ENCODE data around the gene IER2. TPM values are rescaled to one million over a fixed set of nuclear protein-coding genes. Genes with fewer than 3 reads are reported as not detected.
A peak's percentile ranks its signal among the peaks of the same experiment; 100 is the strongest.

Gene IER2
- total RNA-seq, 2 experiments from 2014 or later, result 64.3 to 79.5 TPM

DNA sequence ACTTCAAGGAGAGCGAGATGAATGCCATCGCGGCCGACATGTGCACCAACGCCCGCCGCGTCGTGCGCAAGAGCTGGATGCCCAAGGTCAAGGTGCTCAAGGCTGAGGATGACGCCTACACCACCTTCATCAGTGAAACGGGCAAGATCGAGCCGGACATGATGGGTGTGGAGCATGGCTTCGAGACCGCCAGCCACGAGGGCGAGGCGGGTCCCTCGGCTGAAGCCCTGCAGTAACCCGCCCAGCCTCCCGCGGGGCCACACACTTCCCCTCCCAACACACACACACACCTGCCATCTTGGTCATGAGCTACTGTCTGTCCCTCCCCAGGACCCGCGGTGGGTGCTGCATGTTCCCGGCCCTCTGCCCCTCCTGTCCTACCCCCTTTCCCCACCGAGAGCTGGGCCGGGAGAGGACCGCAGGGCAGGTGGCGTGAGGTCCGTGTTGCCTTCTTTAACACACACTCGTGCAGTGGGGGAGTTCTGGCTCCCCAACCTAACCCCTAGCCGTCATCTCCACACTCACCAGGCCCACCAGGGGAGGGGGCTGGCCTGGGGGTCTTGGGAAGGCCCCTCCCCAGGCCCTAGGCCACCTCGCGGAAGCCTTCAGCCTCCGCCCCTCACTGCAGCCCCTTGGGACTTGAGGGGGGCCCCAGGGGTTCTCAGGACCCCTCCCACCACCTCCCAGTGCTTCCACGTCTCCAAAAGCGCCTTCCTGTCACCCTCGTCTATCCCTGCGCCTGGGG, 11.9 kb upstream of the IER2 start:
- Histone ChIP-seq H2AFZ (ENCODE audit: low read length) (no peak overlapping the region), H3K4me1 (ENCODE audit: insufficient read depth, low read length, poor library complexity, severe bottlenecking) (no peaks in the 10 kb centered on the region), H3K36me3 (ENCODE audit: insufficient read depth, low read length) (peaks cover 55% of the 10 kb centered on the region), H3K4me2 (ENCODE audit: low read length) (no peak overlapping the region), H3K9me2 (ENCODE audit: insufficient read depth, low read length) (no peaks in the 10 kb centered on the region), H3K4me3 (ENCODE audit: low read depth, low read length, poor library complexity, severe bottlenecking) (no peak overlapping the region), H3K79me2 (ENCODE audit: insufficient read depth, low read depth, low read length) (peaks cover 6% of the 10 kb centered on the region; the same call in 1 of the 2 replicates), H3K27ac (ENCODE audit: low read depth, low read length, poor library complexity, severe bottlenecking) (no peak overlapping the region), H4K20me1 (ENCODE audit: insufficient read depth, low read length) (no peaks in the 10 kb centered on the region), H3K9me3 (ENCODE audit: low read length) (no peaks in the 10 kb centered on the region)
- POLR2A ChIA-PET, result no interaction called here
- CTCF ChIA-PET (ENCODE audit: unreplicated experiment), result no interaction called here
- intact Hi-C loops (cut with micrococcal nuclease; ENCODE audit: unreplicated experiment), result no loop called here
- no TSS peak for BruUV-seq (replicated peaks)
- DNase-seq (ENCODE audit: low spot score), result no peak
- TF ChIP-seq CTCF (conservative IDR thresholded peaks at IDR 0.05; ENCODE audit: low read length), result no peak
- no peak for TF ChIP-seq EZH2phosphoT487 (IDR thresholded peaks at IDR 0.05; ENCODE audit: borderline replicate concordance, low read depth, low read length)

- Histone ChIP-seq H3K4me2 (ENCODE audit: low read length) (no peak overlapping the region), H3K9me3 (ENCODE audit: low read length) (no peaks in the 10 kb centered on the region), H3K4me3 (ENCODE audit: low read depth, low read length, poor library complexity, severe bottlenecking) (no peak overlapping the region), H4K20me1 (ENCODE audit: insufficient read depth, low read length) (no peaks in the 10 kb centered on the region), H3K9me2 (ENCODE audit: insufficient read depth, low read length) (no peaks in the 10 kb centered on the region), H3K79me2 (ENCODE audit: insufficient read depth, low read depth, low read length) (peaks cover 2% of the 10 kb centered on the region; the same call in 1 of the 2 replicates), H3K36me3 (ENCODE audit: insufficient read depth, low read length) (peaks cover 50% of the 10 kb centered on the region), H2AFZ (ENCODE audit: low read length) (no peak overlapping the region), H3K4me1 (ENCODE audit: insufficient read depth, low read length, poor library complexity, severe bottlenecking) (no peaks in the 10 kb centered on the region), H3K27ac (ENCODE audit: low read depth, low read length, poor library complexity, severe bottlenecking) (no peak overlapping the region)
- BruUV-seq (replicated peaks), result no TSS peak
- no peak for TF ChIP-seq CTCF (conservative IDR thresholded peaks at IDR 0.05; ENCODE audit: low read length)
- intact Hi-C loops (cut with micrococcal nuclease; ENCODE audit: unreplicated experiment), result no loop called here
- CTCF ChIA-PET (ENCODE audit: unreplicated experiment), result no interaction called here
- no peak for DNase-seq (ENCODE audit: low spot score)
- POLR2A ChIA-PET, result no interaction called here
Measured at GRCh38 chr19:13138916-13139198, 11.4 kb upstream of the IER2 start.

DNA sequence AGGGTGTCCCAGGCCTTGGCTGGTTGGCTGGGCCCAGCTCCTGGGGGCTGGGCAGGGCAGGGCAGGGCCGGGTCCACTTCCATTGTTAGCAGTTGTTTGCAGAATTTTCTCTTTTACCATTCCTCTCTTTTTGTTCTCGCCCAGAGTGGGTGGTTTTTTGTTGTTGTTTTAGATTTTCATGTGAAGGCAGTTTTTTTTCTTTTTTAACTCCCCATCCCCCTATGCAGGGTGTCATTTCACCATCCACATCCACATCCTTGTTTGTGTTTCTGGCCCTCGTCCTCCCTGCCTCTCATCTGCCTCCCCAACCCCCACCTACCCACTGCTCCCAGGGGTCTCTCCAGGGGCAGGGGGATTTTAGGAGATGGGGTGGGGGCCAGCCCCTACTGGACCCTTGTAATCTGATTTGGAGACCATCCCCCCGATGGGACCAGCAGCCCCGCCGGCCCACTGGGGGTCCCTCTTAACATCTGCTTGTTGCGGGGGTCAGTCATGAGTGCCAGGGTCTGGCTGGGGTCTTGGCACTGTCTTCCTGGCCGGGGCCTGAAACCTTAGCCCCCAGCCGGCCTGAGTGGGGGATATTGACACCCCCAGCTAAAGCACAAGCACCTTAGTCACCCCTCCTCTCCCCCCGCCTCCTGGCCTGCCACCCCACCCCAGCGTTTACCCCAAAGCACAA, 10.4 kb upstream of the IER2 start:
- H3K4me3 ChIP-seq (ENCODE audit: low read depth, low read length, poor library complexity, severe bottlenecking), result no peak overlapping the region
- H3K4me1 ChIP-seq (ENCODE audit: insufficient read depth, low read length, poor library complexity, severe bottlenecking), result no peaks in the 10 kb centered on the region
- intact Hi-C loops (cut with micrococcal nuclease; ENCODE audit: unreplicated experiment), result no loop called here
- H4K20me1 ChIP-seq (ENCODE audit: insufficient read depth, low read length), result no peaks in the 10 kb centered on the region
- BruUV-seq (replicated peaks), result TSS peak; percentile 58
- H3K4me2 ChIP-seq (ENCODE audit: low read length), result no peak overlapping the region
- no peaks in the 10 kb centered on the region for H3K79me2 ChIP-seq (ENCODE audit: insufficient read depth, low read depth, low read length)
- CTCF ChIA-PET (ENCODE audit: unreplicated experiment), result no interaction called here
- no peak for DNase-seq (ENCODE audit: low spot score)
- peaks cover 55% of the 10 kb centered on the region for H3K36me3 ChIP-seq (ENCODE audit: insufficient read depth, low read length)
- TF ChIP-seq CTCF (conservative IDR thresholded peaks at IDR 0.05; ENCODE audit: low read length) (no peak), EZH2phosphoT487 (IDR thresholded peaks at IDR 0.05; ENCODE audit: borderline replicate concordance, low read depth, low read length) (no peak)
- no peak overlapping the region for H3K27ac ChIP-seq (ENCODE audit: low read depth, low read length, poor library complexity, severe bottlenecking)
- POLR2A ChIA-PET, result no interaction called here
- no peak overlapping the region for H2AFZ ChIP-seq (ENCODE audit: low read length)
- H3K9me3 ChIP-seq (ENCODE audit: low read length), result no peaks in the 10 kb centered on the region
- H3K9me2 ChIP-seq (ENCODE audit: insufficient read depth, low read length), result no peaks in the 10 kb centered on the region
